Measurements from ENCODE around the gene RGS3. TPM values are rescaled to one million over a fixed set of nuclear protein-coding genes. Genes with fewer than 3 reads are reported as not detected.

Gene RGS3
- total and polyA plus RNA-seq, 2 of the 13 experiments (the other 11 are each of a cell fraction or from before 2014, with no cell fraction given): 17.1 to 28.8 TPM

DNA sequence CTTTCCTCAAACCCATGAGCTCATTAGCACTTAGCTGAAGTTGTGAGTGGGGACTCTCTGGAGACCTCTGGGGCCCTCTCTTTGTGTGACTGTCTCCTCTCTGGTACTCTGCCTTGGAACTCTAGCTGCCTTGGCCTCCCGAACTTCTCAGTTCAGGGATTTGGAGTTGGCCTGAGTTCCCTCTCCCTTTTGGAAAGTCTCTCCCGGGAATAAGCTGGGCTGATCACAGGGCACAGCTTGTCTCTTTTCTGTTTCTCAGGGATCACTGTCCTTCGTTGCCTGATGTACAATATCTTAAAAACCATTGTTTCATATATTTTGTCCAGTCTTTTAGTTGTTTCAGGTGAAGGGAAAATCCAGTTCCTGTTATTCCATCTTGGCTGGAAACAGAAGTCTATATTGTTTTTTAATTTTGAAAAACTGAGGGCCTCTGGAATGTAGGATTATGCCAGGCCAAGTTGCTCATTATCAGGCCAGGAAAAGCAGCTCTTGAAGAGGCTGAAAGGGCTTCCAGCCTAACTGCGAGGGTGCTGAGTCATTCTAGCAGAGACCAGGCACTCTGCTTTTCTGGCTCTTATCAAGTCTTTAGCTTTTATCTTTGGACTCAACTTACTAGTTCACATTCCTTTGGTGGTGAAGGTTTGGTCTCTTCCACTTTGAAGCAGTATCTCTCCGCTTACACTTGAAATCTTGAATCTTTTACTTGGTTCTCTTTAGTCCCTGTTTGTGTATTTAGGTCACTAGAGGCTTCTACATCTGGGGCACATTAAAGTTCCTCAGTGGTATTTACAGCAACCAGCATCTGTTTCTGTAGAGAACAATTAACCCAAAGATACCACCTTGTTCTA, 8.4 kb upstream of the RGS3 start (continued):
- no peak for TF ChIP-seq RBFOX2 (IDR thresholded peaks at IDR 0.05; ENCODE audit: low read depth, low read length)
- TF ChIP-seq HMG20B (CRISPR knock-in tag; conservative IDR thresholded peaks at IDR 0.05): no peak
- 0 out of 2 replicates have a peak, but pooled peaks have one; percentile 29 for TF ChIP-seq HMGXB3 (CRISPR knock-in tag; IDR thresholded peaks at IDR 0.05; ENCODE audit: borderline replicate concordance)
- TF ChIP-seq RELA (CRISPR knock-in tag; IDR thresholded peaks at IDR 0.05): no peak
- no peak for TF ChIP-seq SP140L (CRISPR knock-in tag; IDR thresholded peaks at IDR 0.05; ENCODE audit: borderline replicate concordance)
- TF ChIP-seq AGO1 (IDR thresholded peaks at IDR 0.05; ENCODE audit: low read depth, low read length, poor library complexity, severe bottlenecking): no peak
- TF ChIP-seq, protein P1, sequence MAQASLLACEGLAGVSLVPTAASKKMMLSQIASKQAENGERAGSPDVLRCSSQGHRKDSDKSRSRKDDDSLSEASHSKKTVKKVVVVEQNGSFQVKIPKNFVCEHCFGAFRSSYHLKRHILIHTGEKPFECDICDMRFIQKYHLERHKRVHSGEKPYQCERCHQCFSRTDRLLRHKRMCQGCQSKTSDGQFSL (CRISPR knock-in tag; IDR thresholded peaks at IDR 0.05): no peak
- TF ChIP-seq SRSF1 (optimal IDR thresholded peaks at IDR 0.05; ENCODE audit: low read depth, low read length): no peak
- TF ChIP-seq ZNF510 (CRISPR knock-in tag; IDR thresholded peaks at IDR 0.05; ENCODE audit: low read depth): no peak
- TF ChIP-seq ZSCAN29 (CRISPR knock-in tag; conservative IDR thresholded peaks at IDR 0.05): no peak
- no peak for TF ChIP-seq PRMT3 (CRISPR knock-in tag; IDR thresholded peaks at IDR 0.05; ENCODE audit: borderline replicate concordance, low read depth)
- 0 out of 2 replicates have a peak, but pooled peaks have one; percentile 19 for TF ChIP-seq TCF7 (IDR thresholded peaks at IDR 0.05; ENCODE audit: low read depth)
